ACC112 (cell line): ENCODE data around the gene ACOT7.

Experiments
- H2AFZ ChIP-seq: fragments of 200-600 bp; sonication (generic); one replicate; pipeline ENCODE4 v1.6.0; 2017; ENCODE audit warnings: antibody characterized with exemption, low read length; ENCODE audit not compliant: unreplicated experiment
- H3K27ac ChIP-seq: fragments of 200-600 bp; sonication (generic); 2 replicates; pipeline ENCODE4 v1.5.1; 2014; ENCODE audit warnings: low read depth, mild to moderate bottlenecking, antibody characterized with exemption, low read length, moderate library complexity
- H3K27me3 ChIP-seq: fragments of 200-600 bp; sonication (generic); 2 replicates; pipeline ENCODE4 v1.6.1; 2014; ENCODE audit warnings: mild to moderate bottlenecking, antibody characterized with exemption, low read length, moderate library complexity, mixed read lengths; ENCODE audit not compliant: insufficient read depth
- H3K36me3 ChIP-seq: fragments of 200-600 bp; sonication (generic); 2 replicates; pipeline ENCODE4 v1.6.1; 2016; ENCODE audit warnings: mild to moderate bottlenecking, antibody characterized with exemption, low read length, moderate library complexity, mixed read lengths; ENCODE audit not compliant: insufficient read depth
- H3K4me1 ChIP-seq: fragments of 200-600 bp; sonication (generic); one replicate; pipeline ENCODE4 v1.6.1; 2016; ENCODE audit warnings: low read length, mixed read lengths; ENCODE audit not compliant: insufficient read depth, unreplicated experiment, control insufficient read depth
- H3K4me3 ChIP-seq: fragments of 200-600 bp; sonication (generic); 2 replicates; pipeline ENCODE4 v1.5.1; 2014; ENCODE audit warnings: mild to moderate bottlenecking, low read depth, low read length
- H3K79me2 ChIP-seq: fragments of 200-600 bp; sonication (generic); one replicate; pipeline ENCODE4 v1.6.0; 2016; ENCODE audit warnings: low read length; ENCODE audit not compliant: control insufficient read depth, unreplicated experiment, insufficient read depth

The ACOT7 gene

GRCh38 chr1:6218375-6219164, 175.0 kb downstream of the ACOT7 start:
- H2AFZ ChIP-seq: no peak overlapping the region
- H3K27me3 ChIP-seq: no peaks in the 10 kb centered on the region
- no peaks in the 10 kb centered on the region for H3K79me2 ChIP-seq
- peaks cover 2% of the 10 kb centered on the region; the same call in 1 of the 2 replicates for H3K36me3 ChIP-seq
- no peak overlapping the region for H3K4me3 ChIP-seq
- H3K27ac ChIP-seq: no peak overlapping the region
- H3K4me1 ChIP-seq: peaks cover 7% of the 10 kb centered on the region
